ENCODE measurements around the gene TTC6. TPM values are rescaled to one million over a fixed set of nuclear protein-coding genes. Genes with fewer than 3 reads are reported as not detected.

TTC6 gene
- total RNA-seq, 6 donors from 2014 or later, result 5.2 to 63.9 (median 10.8) TPM

GRCh38 chr14:37585971-37586796 is 9.2 kb upstream of the TTC6 start:
- WGBS, 2 donors, result 11% methylated on average over 10 of the region's 10 CpGs
- TF ChIP-seq POLR2AphosphoS5 (IDR thresholded peaks at IDR 0.05) (no peak), EP300 (IDR thresholded peaks at IDR 0.05) (no peak), POLR2A (IDR thresholded peaks at IDR 0.05) (no peak), CTCF (IDR thresholded peaks at IDR 0.05) (no peak)
- peak overlapping the region; percentile 82 to 92 (median 88) for H3K27ac ChIP-seq
- no peak for ATAC-seq (ENCODE audit: low FRiP score in 2 of 2)
- peaks cover 12 to 27% (median 21%) of the 10 kb centered on the region in 4 donors for H3K4me1 ChIP-seq
- no peaks in the 10 kb centered on the region for H3K9me3 ChIP-seq
- H3K4me3 ChIP-seq, result no peak overlapping the region
- H3K36me3 ChIP-seq, result no peaks in the 10 kb centered on the region
- peaks cover under 1 to 44% (median 13%) of the 10 kb centered on the region in 4 donors for H3K27me3 ChIP-seq
- no peak for DNase-seq

- H3K36me3 ChIP-seq, result no peaks in the 10 kb centered on the region
- H3K4me1 ChIP-seq, result peaks cover 12 to 32% (median 23%) of the 10 kb centered on the region in 4 donors
- WGBS, 2 donors, result 0 to 4% methylated on average over 1 of the region's 1 CpG
- H3K4me3 ChIP-seq, result no peak overlapping the region
- DNase-seq (no peak), ATAC-seq (ENCODE audit: low FRiP score in 2 of 2) (no peak)
- H3K9me3 ChIP-seq, result no peaks in the 10 kb centered on the region
- no peak for TF ChIP-seq POLR2A (IDR thresholded peaks at IDR 0.05)
- no peak for TF ChIP-seq POLR2AphosphoS5 (IDR thresholded peaks at IDR 0.05)
- TF ChIP-seq CTCF (IDR thresholded peaks at IDR 0.05), result no peak
- TF ChIP-seq EP300 (IDR thresholded peaks at IDR 0.05), result no peak
- H3K27me3 ChIP-seq, result peaks cover 3 to 50% (median 17%) of the 10 kb centered on the region in 4 donors
- peak overlapping the region; percentile 82 to 92 (median 88) for H3K27ac ChIP-seq
Measured at GRCh38 chr14:37586797-37587130, 8.7 kb upstream of the TTC6 start.

DNA sequence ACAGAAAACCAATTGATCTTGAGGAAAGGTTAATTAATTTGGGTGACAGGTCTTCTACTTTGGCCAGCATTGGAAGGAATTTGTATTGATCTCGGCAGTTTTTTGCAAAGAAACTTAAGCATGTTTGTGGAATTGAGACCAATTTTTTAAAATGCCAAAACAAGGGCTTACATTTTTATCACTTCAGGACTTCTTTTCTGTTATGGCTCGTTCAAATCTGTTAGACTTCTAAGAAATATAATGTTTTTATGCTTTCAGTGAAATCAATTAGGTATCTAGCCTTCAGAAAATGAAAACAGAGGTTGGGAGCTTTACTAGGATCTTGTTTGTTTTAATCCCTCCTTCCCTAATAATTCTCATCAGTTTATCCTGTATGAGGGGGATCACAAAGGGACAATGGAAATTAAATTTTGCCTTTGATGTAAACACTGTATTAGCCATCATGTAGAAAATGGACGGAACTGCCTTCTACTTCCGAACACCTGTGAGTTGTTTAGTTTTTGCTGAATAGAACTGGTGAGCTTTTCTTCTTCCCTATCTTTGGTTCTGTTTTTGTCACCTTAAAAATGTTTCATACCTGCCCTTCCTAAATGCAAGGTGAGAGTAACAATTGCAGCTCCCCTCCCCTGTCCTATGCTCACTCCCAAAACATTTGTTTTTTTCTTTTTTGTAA is 8.2 kb upstream of the TTC6 start:
- no peaks in the 10 kb centered on the region for H3K36me3 ChIP-seq
- 8 to 12% methylated on average over 4 of the region's 4 CpGs for WGBS, 2 donors
- H3K4me3 ChIP-seq, result peak overlapping the region in 3 of 4 donors; percentile 17 to 62 (median 55)
- peaks cover 12 to 35% (median 25%) of the 10 kb centered on the region in 4 donors for H3K4me1 ChIP-seq
- H3K27me3 ChIP-seq, result peaks cover 3 to 55% (median 20%) of the 10 kb centered on the region in 4 donors
- TF ChIP-seq POLR2A (IDR thresholded peaks at IDR 0.05) (no peak), POLR2AphosphoS5 (IDR thresholded peaks at IDR 0.05) (no peak), CTCF (IDR thresholded peaks at IDR 0.05) (no peak), EP300 (IDR thresholded peaks at IDR 0.05) (no peak)
- no peak for ATAC-seq (ENCODE audit: low FRiP score in 2 of 2)
- no peaks in the 10 kb centered on the region for H3K9me3 ChIP-seq
- H3K27ac ChIP-seq, result peak overlapping the region; percentile 82 to 92 (median 88)
- DNase-seq, result no peak

DNA sequence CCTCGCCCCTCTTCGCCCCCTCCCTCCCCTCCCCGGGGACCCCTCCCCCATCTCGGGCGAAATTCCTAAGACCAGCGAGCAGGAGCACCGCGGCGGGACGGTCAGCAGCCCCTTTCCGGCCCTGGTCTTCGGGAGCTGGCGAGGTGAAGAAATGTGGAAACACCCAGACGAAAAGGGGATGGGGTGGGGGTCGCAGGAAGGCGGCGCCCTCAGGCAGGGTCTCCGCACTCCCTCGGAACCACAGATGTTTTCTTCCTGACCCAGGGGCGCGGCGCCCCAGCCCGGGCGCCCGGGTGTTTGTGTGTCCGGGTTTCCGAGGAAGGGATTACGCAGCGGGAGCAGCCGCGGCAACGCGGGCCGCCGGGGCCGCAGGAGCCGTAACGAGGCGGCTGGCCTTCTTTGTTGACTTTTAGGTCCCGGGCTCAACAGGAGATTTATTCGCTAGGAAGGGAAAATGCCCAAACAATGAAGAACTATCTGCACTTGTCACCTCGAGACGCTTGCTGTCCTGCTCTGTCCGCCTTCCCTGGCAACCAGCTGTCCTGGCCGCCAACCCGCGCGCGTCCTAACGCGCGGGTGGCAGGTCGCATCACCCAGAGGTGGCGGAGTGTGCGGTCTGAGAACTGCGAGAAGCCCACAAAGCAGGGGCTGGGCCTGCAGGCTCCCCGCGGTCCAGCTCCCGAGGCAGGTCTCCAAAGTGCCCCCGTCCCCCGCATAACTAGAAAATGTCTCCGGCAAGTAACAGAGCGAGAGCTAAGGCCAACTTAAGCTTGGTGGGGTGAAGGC is 7.4 kb upstream of the TTC6 start:
- no peaks in the 10 kb centered on the region for H3K9me3 ChIP-seq
- TF ChIP-seq CTCF (IDR thresholded peaks at IDR 0.05) (no peak), POLR2A (IDR thresholded peaks at IDR 0.05) (peak in 1 of 4 donors; percentile 21)
- DNase-seq (peak in 1 of 2 donors; percentile 86), ATAC-seq (ENCODE audit: low FRiP score in 2 of 2) (no peak)
- peaks cover 12 to 38% (median 25%) of the 10 kb centered on the region in 4 donors for H3K4me1 ChIP-seq
- H3K27me3 ChIP-seq, result peaks cover 3 to 63% (median 24%) of the 10 kb centered on the region in 4 donors
- 4 to 8% methylated on average over 13 to 58 of the region's 63 CpGs for WGBS, 2 donors
- H3K27ac ChIP-seq, result peak overlapping the region; percentile 82 to 92 (median 88)
- peak overlapping the region in 3 of 4 donors; percentile 17 to 62 (median 55) for H3K4me3 ChIP-seq
- H3K36me3 ChIP-seq, result no peaks in the 10 kb centered on the region
